Endothelial cell of umbilical vein (primary cell): ENCODE results near the gene C1R. TPM values are rescaled to one million over a fixed set of nuclear protein-coding genes. Genes with fewer than 3 reads are reported as not detected.

ENCODE experiments used
- BruUV-seq: library from RNA; stranded (reverse); fragments of 400-500 nt; replicated peaks from 2 replicates; lab custom pipeline; 2021; lab: Mats Ljungman, UMichigan
- CTCF ChIA-PET: fragments of 300-600, 350-600 bp; sonication (Branson Sonifier 250); formaldehyde crosslinking; loops from one replicate; lab custom pipeline; 2021; ENCODE audit warnings: antibody characterized with exemption, inconsistent platforms; lab: Charles Lee
- POLR2A ChIA-PET: fragments of 300-600, 350-600 bp; sonication (Branson Sonifier 250); formaldehyde crosslinking; loops from one replicate; lab custom pipeline; 2021; ENCODE audit warnings: antibody characterized with exemption, inconsistent platforms; lab: Charles Lee
- DNase-seq: peaks from one replicate; pipeline ENCODE4 v3.0.0-alpha.2; 2011; ENCODE audit warnings: low read depth, low spot score
- FAIRE-seq: peaks from 2 replicates; lab custom pipeline; 2011; peaks lifted over from hg19 to GRCh38; lab: Jason Lieb, UNC
- H2AFZ ChIP-seq: 2 replicates; pipeline ENCODE4 v1.6.0; 2012; ENCODE audit warnings: low read depth, low read length, control low read depth, inconsistent platforms
- H3K27ac ChIP-seq: 2 replicates; pipeline ENCODE4 v1.5.1; 2011; ENCODE audit warnings: low read depth, mild to moderate bottlenecking, control low read depth, low read length, moderate library complexity; ENCODE audit not compliant: insufficient read depth
- H3K27me3 ChIP-seq, 2 experiments: 2 replicates each; pipeline versions ENCODE4 v1.6.0 to v1.6.1; 2011; ENCODE audit warnings: low read length in 2 of 2, mixed read lengths in 1 of 2; ENCODE audit not compliant: control insufficient read depth in 2 of 2, insufficient read depth in 2 of 2
- H3K36me3 ChIP-seq, 2 experiments: 2 replicates in 1 of 2; 3 replicates in 1 of 2; pipeline ENCODE4 v1.5.1; 2011; ENCODE audit warnings: low read length in 2 of 2, mild to moderate bottlenecking in 1 of 2, moderate library complexity in 1 of 2; ENCODE audit not compliant: control insufficient read depth in 2 of 2, insufficient read depth in 2 of 2; ENCODE audit errors: extremely low read depth in 1 of 2
- H3K4me1 ChIP-seq: 3 replicates; pipeline ENCODE4 v1.5.1; 2011; ENCODE audit warnings: mild to moderate bottlenecking, low read length; ENCODE audit not compliant: control insufficient read depth, insufficient read depth; ENCODE audit errors: extremely low read depth
- H3K4me2 ChIP-seq: 2 replicates; pipeline ENCODE4 v1.6.1; 2011; ENCODE audit warnings: low read length, control low read depth, mixed read lengths; ENCODE audit not compliant: insufficient read depth
- H3K4me3 ChIP-seq, 3 experiments: fragments of 200-600 bp in 1 of 3; sonication (generic), shearing (Covaris generic) in 1 of 3; replicated peaks in 1 of 3; 2 replicates each; pipeline ENCODE4 v1.5.1; 2011 to 2016; ENCODE audit warnings: control low read depth in 3 of 3, low read length in 3 of 3, mild to moderate bottlenecking in 2 of 3, inconsistent platforms in 1 of 3, low read depth in 1 of 3, moderate library complexity in 1 of 3; ENCODE audit not compliant: insufficient read depth in 1 of 3
- H3K79me2 ChIP-seq: 2 replicates; pipeline ENCODE4 v1.6.0; 2012; ENCODE audit warnings: low read length, inconsistent platforms; ENCODE audit not compliant: control insufficient read depth, insufficient read depth
- H3K9ac ChIP-seq: replicated peaks from 2 replicates; pipeline ENCODE3; 2011; ENCODE audit warnings: low read length, control low read depth; ENCODE audit not compliant: insufficient read depth; ENCODE audit errors: extremely low read depth
- H3K9me1 ChIP-seq: replicated peaks from 3 replicates; pipeline ENCODE4 v1.6.0; 2011; ENCODE audit warnings: mild to moderate bottlenecking, low read length; ENCODE audit not compliant: control insufficient read depth, insufficient read depth; ENCODE audit errors: extremely low read depth
- H3K9me3 ChIP-seq: replicated peaks from 2 replicates; pipeline ENCODE4 v1.5.1; 2012; ENCODE audit warnings: low read length, inconsistent platforms; ENCODE audit not compliant: control insufficient read depth, insufficient read depth
- H4K20me1 ChIP-seq: replicated peaks from 2 replicates; pipeline ENCODE3; 2011; ENCODE audit warnings: mild to moderate bottlenecking, low read length; ENCODE audit not compliant: control insufficient read depth, insufficient read depth; ENCODE audit errors: extremely low read depth
- CTCF ChIP-seq, 2 donors: IDR thresholded peaks; 1 replicate in 1 of 2; 2 replicates in 1 of 2; pipeline ENCODE4 v1.5.1; 2011; ENCODE audit warnings: low read length in 2 of 2, mild to moderate bottlenecking in 2 of 2, moderate library complexity in 2 of 2, control low read depth in 1 of 2, inconsistent platforms in 1 of 2, low read depth in 1 of 2; ENCODE audit not compliant: insufficient read depth in 1 of 2; ENCODE audit errors: extremely low read depth in 1 of 2
- EZH2 ChIP-seq: IDR thresholded peaks from 2 replicates; pipeline ENCODE4 v1.6.1; 2012; ENCODE audit warnings: borderline replicate concordance, low read depth, mild to moderate bottlenecking, moderate library complexity, low read length, inconsistent platforms; ENCODE audit not compliant: severe bottlenecking
- FOS ChIP-seq: IDR thresholded peaks from 2 replicates; pipeline ENCODE4 v1.6.1; 2011; ENCODE audit warnings: mild to moderate bottlenecking, low read length, moderate library complexity, borderline replicate concordance; ENCODE audit not compliant: insufficient read depth
- GATA2 ChIP-seq: IDR thresholded peaks from 2 replicates; pipeline ENCODE4 v1.7.0; 2011; ENCODE audit warnings: low read depth, mild to moderate bottlenecking, moderate library complexity, mixed read lengths, low read length; ENCODE audit not compliant: insufficient read length, insufficient read depth
- JUN ChIP-seq: IDR thresholded peaks from 2 replicates; pipeline ENCODE4 v1.6.1; 2011; ENCODE audit warnings: borderline replicate concordance, low read depth; ENCODE audit not compliant: insufficient read length, insufficient read depth
- MAX ChIP-seq: IDR thresholded peaks from 2 replicates; pipeline ENCODE4 v1.6.1; 2011; ENCODE audit not compliant: insufficient read depth, insufficient read length
- MYC ChIP-seq: IDR thresholded peaks from one replicate; pipeline ENCODE4 v1.6.1; 2011; ENCODE audit warnings: mild to moderate bottlenecking, low read depth, low read length
- POLR2A ChIP-seq: IDR thresholded peaks from 2 replicates; pipeline ENCODE4 v1.6.1; 2012; ENCODE audit warnings: low read depth, mild to moderate bottlenecking, control low read depth, low read length
- POLR2AphosphoS5 ChIP-seq: IDR thresholded peaks from 2 replicates; pipeline ENCODE4 v1.6.1; 2012; ENCODE audit warnings: low read depth, mild to moderate bottlenecking, control low read depth, low read length, moderate library complexity; ENCODE audit not compliant: insufficient read depth
- dilution Hi-C: fragments of 300-500 bp; cut with MboI; formaldehyde crosslinking; loops from one replicate; pipeline ENCODE4 v1.15.0; 2019; ENCODE audit warnings: low sequenced_read_pairs; ENCODE audit not compliant: extremely low pct_ligation_motif_present
- intact Hi-C: fragments of 100-400 bp; cut with micrococcal nuclease; formaldehyde crosslinking; loops from one replicate; pipeline ENCODE4 v1.10.0; 2022
- polyA plus RNA-seq, 4 experiments: library from polyadenylated mRNA; depleted of rRNA in 3 of 4; stranded (reverse) in 3 of 4; unstranded in 1 of 4; fragments of >200 nt; gene quantifications; 2 replicates each; pipeline versions ENCODE4 v1.2.1 to v1.2.3, GENCODE V29; 2011 to 2012; ENCODE audit warnings: missing spikeins in 1 of 4
- total RNA-seq: library from RNA; stranded (reverse); gene quantifications from 2 replicates; pipeline ENCODE4 v1.2.3, GENCODE V29; 2021

C1R gene
- total and polyA plus RNA-seq, 2 donors (not counting 3 experiments of a cell fraction or from before 2014, with no cell fraction given) = 3.6 to 5.8 TPM

DNA sequence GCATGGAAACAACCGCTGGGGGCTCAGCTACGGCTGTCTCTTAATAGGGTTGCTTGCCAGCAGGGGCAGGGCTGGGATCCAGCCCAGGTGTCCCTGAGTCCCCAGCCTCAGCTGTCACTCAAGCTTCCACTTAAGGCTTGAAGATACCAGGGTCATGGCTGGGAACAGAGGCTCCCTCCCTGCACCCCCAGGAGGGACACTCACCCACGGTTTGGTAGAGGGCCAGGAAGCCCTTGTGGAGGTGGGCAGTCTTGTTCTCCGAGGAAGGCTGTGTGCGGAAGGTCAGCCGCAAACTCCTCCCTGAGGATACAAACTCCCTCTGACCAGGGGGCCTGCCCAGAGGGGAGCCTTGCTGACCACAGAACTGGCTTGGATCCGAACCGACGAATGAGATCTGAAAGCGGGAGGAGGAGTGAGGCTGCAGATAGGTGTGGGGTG is 9.5 kb upstream of the C1R start:
- DNase-seq (no peak), FAIRE-seq (no peak)
- peaks cover 0 to 1% of the 10 kb centered on the region in 2 experiments for H3K36me3 ChIP-seq
- no peak overlapping the region for H3K27ac ChIP-seq
- H3K4me3 ChIP-seq = no peak overlapping the region
- no peaks in the 10 kb centered on the region for H3K79me2 ChIP-seq
- intact Hi-C loops = no loop called here
- CTCF ChIA-PET = interaction anchor here (1.9 kb wide), 1 partner anchor 11 kb away, joined by 7 read pairs; no protein-coding TSS in a partner anchor
- dilution Hi-C loops = no loop called here
- no peak overlapping the region for H3K9ac ChIP-seq
- H3K27me3 ChIP-seq = no peaks in the 10 kb centered on the region
- no peaks in the 10 kb centered on the region for H3K9me3 ChIP-seq
- no peaks in the 10 kb centered on the region for H3K4me1 ChIP-seq
- H3K9me1 ChIP-seq = no peaks in the 10 kb centered on the region
- no TSS peak for BruUV-seq
- H3K4me2 ChIP-seq = no peak overlapping the region
- no peak overlapping the region for H2AFZ ChIP-seq
- no peaks in the 10 kb centered on the region for H4K20me1 ChIP-seq
- TF ChIP-seq JUN (no peak), GATA2 (no peak), FOS (no peak), POLR2A (no peak), CTCF (IDR thresholded peaks at IDR 0.05; ENCODE audit: extremely low read depth in 1 of 2, insufficient read depth in 1 of 2, low read depth in 1 of 2, low read length in 2 of 2) (no peak), MAX (no peak), POLR2AphosphoS5 (no peak), MYC (no peak), EZH2 (no peak)
- POLR2A ChIA-PET = no interaction called here
